HUES48 (cell line): ENCODE results near the gene MGMT.
A peak's percentile ranks its signal among the peaks of the same experiment; 100 is the strongest.

Experiments used
- H3K27ac ChIP-seq: one replicate; pipeline ENCODE4 v1.7.0; 2013; ENCODE audit warnings: low read depth, low read length, inconsistent platforms
- H3K27me3 ChIP-seq: 2 replicates; pipeline ENCODE4 v1.6.1; 2013; ENCODE audit warnings: mild to moderate bottlenecking, low read length; ENCODE audit not compliant: control insufficient read depth, insufficient read depth
- H3K36me3 ChIP-seq: 2 replicates; pipeline ENCODE4 v1.6.1; 2013; ENCODE audit warnings: low read length; ENCODE audit not compliant: control insufficient read depth, insufficient read depth
- H3K4me1 ChIP-seq: 2 replicates; pipeline ENCODE4 v1.6.1; 2013; ENCODE audit warnings: mild to moderate bottlenecking, low read length; ENCODE audit not compliant: control insufficient read depth, insufficient read depth
- H3K4me3 ChIP-seq: 2 replicates; pipeline ENCODE4 v1.5.1; 2013; ENCODE audit warnings: mild to moderate bottlenecking, low read depth, low read length
- H3K9ac ChIP-seq: 2 replicates; pipeline ENCODE4 v1.6.1; 2013; ENCODE audit warnings: mild to moderate bottlenecking, low read depth, low read length, moderate library complexity
- H3K9me3 ChIP-seq: 2 replicates; pipeline ENCODE4 v1.6.1; 2013; ENCODE audit warnings: low read length; ENCODE audit not compliant: control insufficient read depth, insufficient read depth

MGMT gene

DNA sequence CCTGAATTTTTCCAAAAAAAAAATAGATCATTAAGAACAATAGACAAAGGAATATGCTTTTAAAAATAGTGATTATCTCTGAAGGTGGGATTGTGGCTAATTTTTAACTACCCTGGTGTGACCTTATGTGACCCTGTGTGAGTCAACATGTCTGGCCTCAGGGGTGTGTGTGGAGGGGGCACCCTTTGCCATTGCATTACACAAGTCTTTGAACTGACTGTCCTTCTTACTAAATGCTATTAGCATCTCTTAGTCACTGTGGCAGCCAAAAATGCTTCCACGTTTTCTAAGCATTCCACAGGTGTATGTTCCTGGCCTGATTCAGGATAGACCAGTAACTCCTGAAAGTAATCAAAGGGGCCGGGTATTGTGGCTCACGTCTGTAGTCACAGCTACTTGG, 175.4 kb downstream of the MGMT start:
- Histone ChIP-seq H3K9ac (no peak overlapping the region), H3K36me3 (no peaks in the 10 kb centered on the region), H3K4me3 (no peak overlapping the region), H3K9me3 (no peaks in the 10 kb centered on the region), H3K27me3 (no peaks in the 10 kb centered on the region), H3K27ac (peak overlapping the region; percentile 53), H3K4me1 (peaks cover 16% of the 10 kb centered on the region)

DNA sequence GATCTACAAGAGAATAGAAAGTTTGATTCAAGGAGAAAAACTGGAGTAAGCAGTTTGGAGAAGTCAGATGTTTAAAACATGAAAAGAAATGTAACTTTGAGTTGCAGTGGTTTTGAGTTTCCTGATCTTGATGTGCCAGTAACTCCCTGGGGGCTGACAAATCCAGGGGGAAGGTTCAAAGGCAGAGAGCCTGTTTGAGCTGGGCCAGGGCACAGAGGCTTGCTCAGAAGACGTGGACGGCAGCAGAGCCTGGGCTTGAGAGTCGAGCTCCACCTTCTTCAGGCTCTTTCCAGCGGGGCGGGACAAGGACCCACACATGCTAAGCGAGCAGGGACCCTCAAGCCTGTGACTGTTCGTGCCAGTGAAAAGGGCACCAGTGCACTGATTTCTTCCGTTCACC, 176.2 kb downstream of the MGMT start:
- Histone ChIP-seq H3K36me3 (no peaks in the 10 kb centered on the region), H3K27me3 (no peaks in the 10 kb centered on the region), H3K27ac (peak overlapping the region; percentile 53), H3K4me1 (peaks cover 16% of the 10 kb centered on the region), H3K9ac (no peak overlapping the region), H3K4me3 (no peak overlapping the region), H3K9me3 (no peaks in the 10 kb centered on the region)

DNA sequence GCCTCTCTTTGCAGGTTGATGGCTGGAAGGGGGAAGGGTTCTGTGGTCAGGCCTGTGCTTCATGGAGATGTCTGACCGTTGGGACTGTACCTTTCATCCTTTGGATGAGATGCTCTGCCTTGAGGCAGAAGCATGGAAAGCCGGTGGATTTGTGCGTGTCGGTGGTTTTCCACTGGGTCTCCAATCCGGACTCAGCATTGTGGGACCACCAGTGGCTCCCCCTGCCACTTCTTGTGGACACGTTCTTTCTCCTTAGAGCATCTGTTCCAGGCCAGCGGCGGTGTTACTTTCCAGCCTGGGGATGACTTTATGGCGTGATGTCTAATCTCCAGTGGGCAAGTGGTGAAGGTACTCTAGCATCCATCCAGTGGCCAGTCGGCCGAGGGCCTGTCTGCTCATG, 178.4 kb downstream of the MGMT start:
- Histone ChIP-seq H3K36me3 (no peaks in the 10 kb centered on the region), H3K9me3 (no peaks in the 10 kb centered on the region), H3K27me3 (no peaks in the 10 kb centered on the region), H3K4me1 (peaks cover 16% of the 10 kb centered on the region), H3K4me3 (no peak overlapping the region), H3K27ac (no peak overlapping the region), H3K9ac (no peak overlapping the region)

DNA sequence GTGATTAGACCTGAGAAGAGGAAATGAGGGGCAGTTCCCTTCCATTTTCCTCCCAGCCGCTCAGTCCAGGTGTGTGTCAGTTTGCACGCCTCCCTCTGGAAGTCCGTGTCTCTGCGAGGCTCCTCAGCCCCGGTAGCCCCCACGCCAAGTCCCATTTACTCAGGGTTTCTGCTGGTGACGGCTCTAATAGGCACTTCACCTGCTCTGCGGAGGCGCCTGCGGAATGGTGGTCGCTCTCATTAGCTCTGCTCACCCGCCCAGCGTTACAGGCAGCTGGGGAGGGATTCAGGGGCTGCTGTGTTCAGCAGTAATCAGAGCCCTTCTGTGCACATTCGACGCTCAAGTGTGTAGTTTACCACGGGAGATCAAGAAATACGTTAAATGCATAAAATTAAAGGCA, 179.9 kb downstream of the MGMT start:
- Histone ChIP-seq H3K27me3 (no peaks in the 10 kb centered on the region), H3K4me3 (no peak overlapping the region), H3K9ac (no peak overlapping the region), H3K4me1 (peaks cover 13% of the 10 kb centered on the region), H3K9me3 (no peaks in the 10 kb centered on the region), H3K27ac (no peak overlapping the region), H3K36me3 (no peaks in the 10 kb centered on the region)

DNA sequence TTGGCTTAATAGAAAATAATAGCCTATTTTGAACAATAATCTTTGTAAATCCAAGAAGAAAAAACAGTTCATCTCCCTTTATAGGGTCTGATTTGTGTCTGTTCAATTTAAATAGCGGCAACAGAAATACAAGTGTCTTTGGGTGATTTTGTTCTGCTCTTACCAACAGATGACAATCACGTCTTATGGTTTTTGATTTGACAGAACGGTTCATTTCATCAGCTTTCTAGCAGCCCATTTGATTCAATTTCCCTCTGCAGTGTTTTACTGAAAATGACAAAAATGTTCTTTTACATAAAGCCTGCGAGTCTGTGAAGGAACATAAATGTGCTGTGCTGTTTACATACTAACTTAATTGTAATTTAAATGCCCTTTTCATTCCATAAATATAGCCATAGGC, 180.5 kb downstream of the MGMT start:
- no peaks in the 10 kb centered on the region for H3K27me3 ChIP-seq
- no peaks in the 10 kb centered on the region for H3K9me3 ChIP-seq
- H3K36me3 ChIP-seq = no peaks in the 10 kb centered on the region
- no peak overlapping the region for H3K4me3 ChIP-seq
- peaks cover 10% of the 10 kb centered on the region for H3K4me1 ChIP-seq
- no peak overlapping the region for H3K9ac ChIP-seq
- no peak overlapping the region for H3K27ac ChIP-seq

DNA sequence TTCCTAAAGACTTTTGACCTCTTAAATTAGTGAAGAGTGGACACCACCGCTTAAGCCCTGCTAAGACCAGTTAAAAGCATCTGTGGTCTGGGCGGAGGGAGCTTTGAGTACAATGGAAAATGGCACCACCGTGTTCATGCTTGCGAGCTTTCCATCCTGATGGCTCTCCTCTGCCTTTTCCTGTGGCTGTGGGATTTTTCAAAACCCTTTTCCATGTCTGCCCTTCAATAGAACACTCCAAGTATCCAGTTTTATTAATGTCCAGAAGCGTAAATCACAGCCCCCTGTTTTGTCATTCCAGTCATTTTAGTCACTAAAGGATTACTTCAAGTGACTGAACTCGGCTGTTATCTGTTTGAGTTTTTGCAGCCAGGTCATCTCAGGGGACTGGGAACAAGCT, 181.8 kb downstream of the MGMT start:
- no peaks in the 10 kb centered on the region for H3K36me3 ChIP-seq
- H3K4me1 ChIP-seq = no peaks in the 10 kb centered on the region
- H3K4me3 ChIP-seq = no peak overlapping the region
- no peaks in the 10 kb centered on the region for H3K27me3 ChIP-seq
- H3K9me3 ChIP-seq = no peaks in the 10 kb centered on the region
- H3K27ac ChIP-seq = no peak overlapping the region
- H3K9ac ChIP-seq = no peak overlapping the region

DNA sequence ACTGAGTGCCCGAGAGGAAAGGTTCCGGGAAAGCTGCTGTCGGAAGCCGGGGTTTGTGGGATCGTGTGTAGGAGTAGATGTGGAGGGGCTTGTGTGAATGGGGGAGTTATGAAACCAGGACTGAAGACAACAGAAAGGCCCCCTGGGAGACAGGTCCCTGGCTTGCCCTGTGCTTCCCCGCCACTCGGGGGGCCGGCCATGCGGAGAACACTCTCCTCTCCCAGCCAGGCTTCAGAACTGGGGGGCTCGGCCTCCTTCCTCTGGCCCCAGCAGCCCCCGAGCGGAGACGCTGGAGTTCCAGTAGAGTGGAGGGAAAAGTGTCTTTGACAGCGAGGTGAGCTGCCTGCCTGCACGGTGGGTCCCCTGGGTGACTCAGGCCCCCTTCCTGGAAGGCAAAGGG, 185.0 kb downstream of the MGMT start:
- Histone ChIP-seq H3K27ac (no peak overlapping the region), H3K9ac (no peak overlapping the region), H3K27me3 (no peaks in the 10 kb centered on the region)

DNA sequence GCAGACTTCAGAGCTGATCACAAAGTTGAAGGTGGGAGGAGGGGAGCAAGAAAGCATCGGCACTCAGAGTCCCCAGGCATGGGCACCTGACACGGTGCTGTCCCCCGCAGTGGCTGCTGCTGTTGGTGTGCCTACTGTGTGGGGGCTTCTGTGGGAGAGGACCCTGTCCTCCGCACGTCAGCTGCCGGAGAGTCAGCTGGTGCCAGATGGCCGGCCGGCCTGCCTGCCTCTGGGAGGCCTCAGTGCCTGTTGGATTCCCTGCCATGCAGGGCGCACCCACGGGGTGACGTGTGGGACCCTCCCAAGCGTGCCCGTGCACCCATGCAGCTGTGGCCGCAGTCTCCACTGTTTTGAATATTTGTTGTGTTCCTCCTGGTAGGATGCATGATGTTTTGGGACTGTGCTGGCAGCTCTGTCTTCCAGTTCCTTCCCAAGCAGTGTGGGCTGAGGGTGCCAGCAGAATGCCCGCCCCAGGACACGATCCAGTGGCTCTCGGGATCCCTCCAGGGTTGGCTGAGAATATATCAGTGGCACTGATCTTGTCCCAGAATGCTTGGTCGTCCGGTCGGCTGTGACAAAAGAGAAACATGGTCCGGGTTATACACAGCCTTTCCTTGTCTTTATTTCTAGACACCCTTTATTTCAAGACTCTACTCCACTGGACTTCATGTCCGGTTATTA, 185.6 kb downstream of the MGMT start:
- H3K4me1 ChIP-seq = no peaks in the 10 kb centered on the region

More for the DNA sequence above, 185.0 kb downstream of the MGMT start:
- Histone ChIP-seq H3K9me3 (no peaks in the 10 kb centered on the region), H3K36me3 (no peaks in the 10 kb centered on the region), H3K4me1 (no peaks in the 10 kb centered on the region), H3K4me3 (no peak overlapping the region)

DNA sequence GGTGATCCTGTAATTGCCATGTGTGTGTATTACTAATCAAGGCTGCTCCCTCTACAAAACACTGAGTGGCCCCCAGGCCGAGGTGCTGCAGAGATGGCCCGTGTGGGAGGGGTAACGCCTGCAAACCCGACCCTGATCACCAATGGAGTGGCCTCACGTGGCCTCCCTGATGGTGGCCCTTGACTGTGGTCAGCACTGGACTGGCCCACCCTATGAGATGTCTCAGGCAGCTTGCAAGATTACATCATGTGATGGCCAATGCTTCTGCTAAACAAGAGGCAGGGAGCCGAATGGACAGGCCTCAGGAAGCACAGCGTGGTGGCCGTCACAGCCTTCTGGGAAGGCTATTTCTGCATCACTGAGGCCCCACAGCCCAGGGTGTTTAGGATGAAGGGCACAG, 186.4 kb downstream of the MGMT start:
- H3K4me1 ChIP-seq = no peaks in the 10 kb centered on the region
- no peak overlapping the region for H3K9ac ChIP-seq
- no peak overlapping the region for H3K4me3 ChIP-seq
- H3K9me3 ChIP-seq = no peaks in the 10 kb centered on the region
- no peaks in the 10 kb centered on the region for H3K27me3 ChIP-seq
- no peaks in the 10 kb centered on the region for H3K36me3 ChIP-seq
- H3K27ac ChIP-seq = no peak overlapping the region

More for the DNA sequence above, 185.6 kb downstream of the MGMT start:
- Histone ChIP-seq H3K4me3 (no peak overlapping the region), H3K27me3 (no peaks in the 10 kb centered on the region), H3K27ac (no peak overlapping the region), H3K9me3 (no peaks in the 10 kb centered on the region), H3K9ac (no peak overlapping the region), H3K36me3 (no peaks in the 10 kb centered on the region)

DNA sequence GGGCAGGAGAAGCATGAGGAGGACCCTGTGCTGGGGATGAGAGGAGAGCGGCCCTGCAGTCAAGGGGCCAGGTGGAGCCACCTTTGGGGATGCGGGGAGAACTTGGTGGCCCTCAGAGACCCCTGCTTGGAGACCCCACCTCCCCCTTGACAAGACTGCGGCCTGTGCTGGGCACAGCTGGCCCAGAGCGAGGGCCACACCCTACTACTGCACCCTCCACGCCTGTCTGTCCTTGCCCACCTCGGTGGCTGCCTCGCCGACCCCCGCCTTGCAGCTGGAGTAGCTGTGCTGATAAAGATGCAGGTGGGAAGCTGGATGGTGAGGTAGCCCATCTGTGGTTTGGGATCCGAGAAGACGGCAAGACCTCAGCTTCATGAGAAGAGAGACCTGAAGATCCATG, 186.8 kb downstream of the MGMT start:
- H3K27me3 ChIP-seq = no peaks in the 10 kb centered on the region
- H3K4me1 ChIP-seq = no peaks in the 10 kb centered on the region
- no peak overlapping the region for H3K27ac ChIP-seq
- no peak overlapping the region for H3K4me3 ChIP-seq
- no peak overlapping the region for H3K9ac ChIP-seq
- no peaks in the 10 kb centered on the region for H3K9me3 ChIP-seq
- no peaks in the 10 kb centered on the region for H3K36me3 ChIP-seq

DNA sequence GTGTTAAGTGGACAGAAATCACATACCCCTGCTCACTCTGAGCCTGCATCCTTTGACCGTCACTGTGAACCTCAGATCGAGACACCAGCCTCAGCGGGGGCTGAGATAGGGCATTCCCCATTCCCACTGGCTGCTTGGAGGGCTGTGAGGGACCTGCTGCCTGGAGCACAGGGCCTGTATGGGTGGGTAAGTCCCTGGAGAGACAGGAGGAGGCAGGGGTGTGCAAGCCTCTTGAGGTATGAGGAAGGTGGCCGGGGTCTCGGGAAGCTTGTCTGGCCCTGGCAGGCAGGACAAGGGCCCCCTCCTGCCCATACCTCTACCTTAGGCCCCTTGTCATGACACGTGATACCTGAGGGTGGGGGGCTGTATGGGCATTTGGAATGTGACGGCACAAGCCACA, 187.4 kb downstream of the MGMT start:
- H3K9me3 ChIP-seq = no peaks in the 10 kb centered on the region
- H3K4me1 ChIP-seq = no peaks in the 10 kb centered on the region
- H3K36me3 ChIP-seq = no peaks in the 10 kb centered on the region
- no peak overlapping the region for H3K9ac ChIP-seq
- no peak overlapping the region for H3K27ac ChIP-seq
- no peaks in the 10 kb centered on the region for H3K27me3 ChIP-seq
- H3K4me3 ChIP-seq = no peak overlapping the region
